H1 (cell line): Measurements from ENCODE around the gene CYB5R3. TPM values are rescaled to one million over a fixed set of nuclear protein-coding genes. Genes with fewer than 3 reads are reported as not detected.

ENCODE experiments used
- ASH2L ChIP-seq: fragments of 200-600, 300-600 bp; sonication (generic); IDR thresholded peaks from one replicate; pipeline ENCODE4 v1.7.1; 2017; ENCODE audit warnings: low read length
- CEBPB ChIP-seq: IDR thresholded peaks from 2 replicates; pipeline ENCODE4 v1.6.1; 2012; ENCODE audit warnings: low read depth, low read length
- EGR1 ChIP-seq: IDR thresholded peaks from 2 replicates; pipeline ENCODE4 v1.6.1; 2011; ENCODE audit warnings: low read depth, low read length, borderline replicate concordance
- EZH2 ChIP-seq: fragments of 200-600 bp; sonication (generic); IDR thresholded peaks from 2 replicates; pipeline ENCODE4 v1.7.1; 2012; ENCODE audit warnings: low read depth, mild to moderate bottlenecking, moderate library complexity, low read length, inconsistent platforms; ENCODE audit not compliant: severe bottlenecking
- FOSL1 ChIP-seq: IDR thresholded peaks from 2 replicates; pipeline ENCODE4 v1.6.1; 2011; ENCODE audit warnings: mild to moderate bottlenecking, low read depth, low read length, moderate library complexity; ENCODE audit not compliant: insufficient read depth
- GTF2F1 ChIP-seq: IDR thresholded peaks from 2 replicates; pipeline ENCODE4 v1.6.1; 2012; ENCODE audit warnings: low read depth, low read length, improper control_type of control experiment, borderline replicate concordance
- MAFK ChIP-seq: IDR thresholded peaks from 2 replicates; pipeline ENCODE4 v1.6.1; 2012; ENCODE audit warnings: low read depth, mild to moderate bottlenecking, improper control_type of control experiment, low read length
- POLR2A ChIP-seq, 2 experiments: IDR thresholded peaks; 1 replicate in 1 of 2; 2 replicates in 1 of 2; pipeline ENCODE4 v1.6.1; 2011; ENCODE audit warnings: low read depth in 2 of 2, low read length in 2 of 2, mild to moderate bottlenecking in 2 of 2; ENCODE audit errors: control extremely low read depth in 1 of 2
- POU5F1 ChIP-seq: IDR thresholded peaks from 2 replicates; pipeline ENCODE4 v1.6.1; 2011; ENCODE audit warnings: low read depth, mild to moderate bottlenecking, low read length, moderate library complexity
- SRF ChIP-seq: IDR thresholded peaks from 2 replicates; pipeline ENCODE4 v1.6.1; 2011; ENCODE audit warnings: mild to moderate bottlenecking, low read depth, low read length, moderate library complexity
- YY1 ChIP-seq: IDR thresholded peaks from 2 replicates; pipeline ENCODE4 v1.6.1; 2011; ENCODE audit warnings: low read depth, mild to moderate bottlenecking, low read length
- polyA plus RNA-seq, 7 experiments: library from polyadenylated mRNA; depleted of rRNA in 3 of 7; stranded (reverse) in 5 of 7; unstranded in 2 of 7; fragments of >200 nt in 5 of 7; fragments of 200-250 nt in 2 of 7; gene quantifications; 1 replicate in 5 of 7; 2 replicates in 1 of 7; 4 replicates in 1 of 7; pipeline versions ENCODE4 v1.2.1 to v1.2.3, GENCODE V29; 2011 to 2013; ENCODE audit warnings: missing spikeins in 2 of 7, mixed read lengths in 2 of 7
- total RNA-seq: library from RNA; stranded (reverse); fragmentation: NEBNext Ultra II Directional; extraction: Animal tissue kit (Norgen Biotek cat#: 25700); gene quantifications from 2 replicates; pipeline ENCODE4 v1.2.1, GENCODE V29; 2021
- TF ChIP-seq, protein P1 (sequence below): fragments of 300-600 bp; sonication (generic); IDR thresholded peaks from 2 replicates; pipeline ENCODE4 v1.7.1; 2012; ENCODE audit warnings: low read length, moderate library complexity, mild to moderate bottlenecking, inconsistent platforms; ENCODE audit not compliant: insufficient replicate concordance

Gene CYB5R3
- total and polyA plus RNA-seq, 2 of the 8 experiments (the other 6 are each of a cell fraction or from before 2014, with no cell fraction given), result 75.3 to 113 TPM

DNA sequence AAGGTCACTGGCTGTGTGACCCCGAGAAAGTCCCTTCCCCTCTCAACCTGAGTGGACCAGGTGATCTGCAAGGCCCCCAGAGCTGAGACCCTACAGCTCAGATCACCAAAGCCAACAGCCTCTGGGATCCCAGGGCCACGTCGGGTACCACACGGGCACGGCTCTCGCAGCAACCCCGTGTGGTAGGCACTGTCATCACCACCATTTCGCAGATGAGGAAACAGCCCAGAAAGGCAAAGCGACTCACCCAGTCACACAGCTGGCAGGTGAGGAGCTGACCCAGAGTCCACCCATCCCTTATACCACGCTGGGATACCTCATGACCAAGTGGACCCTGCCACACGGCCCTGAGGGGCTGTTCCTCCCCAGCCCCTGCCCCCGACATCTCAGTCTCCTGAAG, 11.6 kb downstream of the CYB5R3 start (continued):
- TF ChIP-seq, protein P1, sequence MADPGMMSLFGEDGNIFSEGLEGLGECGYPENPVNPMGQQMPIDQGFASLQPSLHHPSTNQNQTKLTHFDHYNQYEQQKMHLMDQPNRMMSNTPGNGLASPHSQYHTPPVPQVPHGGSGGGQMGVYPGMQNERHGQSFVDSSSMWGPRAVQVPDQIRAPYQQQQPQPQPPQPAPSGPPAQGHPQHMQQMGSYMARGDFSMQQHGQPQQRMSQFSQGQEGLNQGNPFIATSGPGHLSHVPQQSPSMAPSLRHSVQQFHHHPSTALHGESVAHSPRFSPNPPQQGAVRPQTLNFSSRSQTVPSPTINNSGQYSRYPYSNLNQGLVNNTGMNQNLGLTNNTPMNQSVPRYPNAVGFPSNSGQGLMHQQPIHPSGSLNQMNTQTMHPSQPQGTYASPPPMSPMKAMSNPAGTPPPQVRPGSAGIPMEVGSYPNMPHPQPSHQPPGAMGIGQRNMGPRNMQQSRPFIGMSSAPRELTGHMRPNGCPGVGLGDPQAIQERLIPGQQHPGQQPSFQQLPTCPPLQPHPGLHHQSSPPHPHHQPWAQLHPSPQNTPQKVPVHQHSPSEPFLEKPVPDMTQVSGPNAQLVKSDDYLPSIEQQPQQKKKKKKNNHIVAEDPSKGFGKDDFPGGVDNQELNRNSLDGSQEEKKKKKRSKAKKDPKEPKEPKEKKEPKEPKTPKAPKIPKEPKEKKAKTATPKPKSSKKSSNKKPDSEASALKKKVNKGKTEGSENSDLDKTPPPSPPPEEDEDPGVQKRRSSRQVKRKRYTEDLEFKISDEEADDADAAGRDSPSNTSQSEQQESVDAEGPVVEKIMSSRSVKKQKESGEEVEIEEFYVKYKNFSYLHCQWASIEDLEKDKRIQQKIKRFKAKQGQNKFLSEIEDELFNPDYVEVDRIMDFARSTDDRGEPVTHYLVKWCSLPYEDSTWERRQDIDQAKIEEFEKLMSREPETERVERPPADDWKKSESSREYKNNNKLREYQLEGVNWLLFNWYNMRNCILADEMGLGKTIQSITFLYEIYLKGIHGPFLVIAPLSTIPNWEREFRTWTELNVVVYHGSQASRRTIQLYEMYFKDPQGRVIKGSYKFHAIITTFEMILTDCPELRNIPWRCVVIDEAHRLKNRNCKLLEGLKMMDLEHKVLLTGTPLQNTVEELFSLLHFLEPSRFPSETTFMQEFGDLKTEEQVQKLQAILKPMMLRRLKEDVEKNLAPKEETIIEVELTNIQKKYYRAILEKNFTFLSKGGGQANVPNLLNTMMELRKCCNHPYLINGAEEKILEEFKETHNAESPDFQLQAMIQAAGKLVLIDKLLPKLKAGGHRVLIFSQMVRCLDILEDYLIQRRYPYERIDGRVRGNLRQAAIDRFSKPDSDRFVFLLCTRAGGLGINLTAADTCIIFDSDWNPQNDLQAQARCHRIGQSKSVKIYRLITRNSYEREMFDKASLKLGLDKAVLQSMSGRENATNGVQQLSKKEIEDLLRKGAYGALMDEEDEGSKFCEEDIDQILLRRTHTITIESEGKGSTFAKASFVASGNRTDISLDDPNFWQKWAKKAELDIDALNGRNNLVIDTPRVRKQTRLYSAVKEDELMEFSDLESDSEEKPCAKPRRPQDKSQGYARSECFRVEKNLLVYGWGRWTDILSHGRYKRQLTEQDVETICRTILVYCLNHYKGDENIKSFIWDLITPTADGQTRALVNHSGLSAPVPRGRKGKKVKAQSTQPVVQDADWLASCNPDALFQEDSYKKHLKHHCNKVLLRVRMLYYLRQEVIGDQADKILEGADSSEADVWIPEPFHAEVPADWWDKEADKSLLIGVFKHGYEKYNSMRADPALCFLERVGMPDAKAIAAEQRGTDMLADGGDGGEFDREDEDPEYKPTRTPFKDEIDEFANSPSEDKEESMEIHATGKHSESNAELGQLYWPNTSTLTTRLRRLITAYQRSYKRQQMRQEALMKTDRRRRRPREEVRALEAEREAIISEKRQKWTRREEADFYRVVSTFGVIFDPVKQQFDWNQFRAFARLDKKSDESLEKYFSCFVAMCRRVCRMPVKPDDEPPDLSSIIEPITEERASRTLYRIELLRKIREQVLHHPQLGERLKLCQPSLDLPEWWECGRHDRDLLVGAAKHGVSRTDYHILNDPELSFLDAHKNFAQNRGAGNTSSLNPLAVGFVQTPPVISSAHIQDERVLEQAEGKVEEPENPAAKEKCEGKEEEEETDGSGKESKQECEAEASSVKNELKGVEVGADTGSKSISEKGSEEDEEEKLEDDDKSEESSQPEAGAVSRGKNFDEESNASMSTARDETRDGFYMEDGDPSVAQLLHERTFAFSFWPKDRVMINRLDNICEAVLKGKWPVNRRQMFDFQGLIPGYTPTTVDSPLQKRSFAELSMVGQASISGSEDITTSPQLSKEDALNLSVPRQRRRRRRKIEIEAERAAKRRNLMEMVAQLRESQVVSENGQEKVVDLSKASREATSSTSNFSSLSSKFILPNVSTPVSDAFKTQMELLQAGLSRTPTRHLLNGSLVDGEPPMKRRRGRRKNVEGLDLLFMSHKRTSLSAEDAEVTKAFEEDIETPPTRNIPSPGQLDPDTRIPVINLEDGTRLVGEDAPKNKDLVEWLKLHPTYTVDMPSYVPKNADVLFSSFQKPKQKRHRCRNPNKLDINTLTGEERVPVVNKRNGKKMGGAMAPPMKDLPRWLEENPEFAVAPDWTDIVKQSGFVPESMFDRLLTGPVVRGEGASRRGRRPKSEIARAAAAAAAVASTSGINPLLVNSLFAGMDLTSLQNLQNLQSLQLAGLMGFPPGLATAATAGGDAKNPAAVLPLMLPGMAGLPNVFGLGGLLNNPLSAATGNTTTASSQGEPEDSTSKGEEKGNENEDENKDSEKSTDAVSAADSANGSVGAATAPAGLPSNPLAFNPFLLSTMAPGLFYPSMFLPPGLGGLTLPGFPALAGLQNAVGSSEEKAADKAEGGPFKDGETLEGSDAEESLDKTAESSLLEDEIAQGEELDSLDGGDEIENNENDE, result no peak
- TF ChIP-seq FOSL1 (no peak), ASH2L (no peak), POU5F1 (no peak), YY1 (no peak), CEBPB (no peak), MAFK (no peak), GTF2F1 (no peak), SRF (no peak), EGR1 (no peak), POLR2A (IDR thresholded peaks at IDR 0.05; ENCODE audit: control extremely low read depth in 1 of 2, low read depth in 2 of 2, low read length in 2 of 2) (no peak), EZH2 (no peak)
